PC-3 (cell line): ENCODE measurements around the gene KRTAP10-5. TPM values are rescaled to one million over a fixed set of nuclear protein-coding genes. Genes with fewer than 3 reads are reported as not detected.

Experiments used
- ATAC-seq: fragments of 200-7000 bp; cut with Tn5 transposase; 2 replicates; pipeline ENCODE4 v1.9.1; 2020; ENCODE audit warnings: mild to moderate bottlenecking, moderate library complexity
- BruUV-seq: library from RNA; stranded (reverse); fragments of 400-500 nt; replicated peaks from 2 replicates; lab custom pipeline; 2021; lab: Mats Ljungman, UMichigan
- CTCF ChIA-PET: fragments of 300-600 bp; sonication (Branson Sonifier 250); formaldehyde crosslinking; loops from one replicate; lab custom pipeline; 2022; ENCODE audit warnings: antibody characterized with exemption; lab: Charles Lee
- POLR2A ChIA-PET: fragments of 300-600 bp; sonication (Branson Sonifier 250); formaldehyde crosslinking; loops from one replicate; lab custom pipeline; 2022; ENCODE audit warnings: antibody characterized with exemption; ENCODE audit not compliant: unreplicated experiment; lab: Charles Lee
- DNase-seq: peaks from one replicate; pipeline ENCODE4 v3.0.0-alpha.2; 2015
- H2AFZ ChIP-seq: fragments of 300-600 bp; sonication (generic); 2 replicates; pipeline ENCODE4 v1.6.0; 2016; ENCODE audit warnings: antibody characterized with exemption, low read length
- H3F3A ChIP-seq: fragments of 300-600 bp; sonication (generic); one replicate; pipeline ENCODE4 v1.6.0; 2017; ENCODE audit warnings: antibody characterized with exemption, low read length, control low read depth, mild to moderate bottlenecking; ENCODE audit not compliant: unreplicated experiment
- H3K27ac ChIP-seq: fragments of 300-600 bp; sonication (generic); 2 replicates; pipeline ENCODE4 v1.5.1; 2016; ENCODE audit warnings: mild to moderate bottlenecking, low read length
- H3K27me3 ChIP-seq: fragments of 300-600 bp; sonication (generic); 2 replicates; pipeline ENCODE4 v1.6.1; 2016; ENCODE audit warnings: low read length, mixed read lengths
- H3K36me3 ChIP-seq: fragments of 300-600 bp; sonication (generic); 2 replicates; pipeline ENCODE4 v1.6.1; 2016; ENCODE audit warnings: low read depth, mixed run types, low read length, mixed read lengths
- H3K4me1 ChIP-seq: fragments of 300-600 bp; sonication (generic); 2 replicates; pipeline ENCODE4 v1.5.1; 2016; ENCODE audit warnings: low read length; ENCODE audit not compliant: insufficient read depth
- H3K4me2 ChIP-seq: fragments of 300-600 bp; sonication (generic); 2 replicates; pipeline ENCODE4 v1.6.0; 2016; ENCODE audit warnings: low read length
- H3K4me3 ChIP-seq: fragments of 300-600 bp; sonication (generic); 2 replicates; pipeline ENCODE4 v1.5.1; 2016; ENCODE audit warnings: mild to moderate bottlenecking, low read length, mixed read lengths
- H3K79me2 ChIP-seq: fragments of 300-600 bp; sonication (generic); 2 replicates; pipeline ENCODE4 v1.6.1; 2017; ENCODE audit warnings: low read length, mixed read lengths
- H3K9ac ChIP-seq: fragments of 300-600 bp; sonication (generic); 2 replicates; pipeline ENCODE4 v1.6.0; 2016; ENCODE audit warnings: mild to moderate bottlenecking, low read length
- H3K9me2 ChIP-seq: fragments of 300-600 bp; sonication (generic); replicated peaks from 2 replicates; pipeline ENCODE4 v1.6.1; 2016; ENCODE audit warnings: mixed run types, low read length, mixed read lengths
- H3K9me3 ChIP-seq: fragments of 300-600 bp; sonication (generic); 2 replicates; pipeline ENCODE4 v1.6.1; 2016; ENCODE audit warnings: low read length, mixed read lengths
- H4K20me1 ChIP-seq: fragments of 300-600 bp; sonication (generic); 2 replicates; pipeline ENCODE4 v1.6.1; 2016; ENCODE audit warnings: low read length, mixed read lengths
- EZH2 ChIP-seq: fragments of 300-600 bp; sonication (generic); IDR thresholded peaks from one replicate; pipeline ENCODE4 v1.6.1; 2017; ENCODE audit warnings: antibody characterized with exemption, mild to moderate bottlenecking, low read length; ENCODE audit not compliant: unreplicated experiment
- EZH2phosphoT487 ChIP-seq: fragments of 300-600 bp; sonication (generic); IDR thresholded peaks from 2 replicates; pipeline ENCODE4 v1.6.1; 2018; ENCODE audit warnings: mild to moderate bottlenecking, antibody characterized with exemption, low read length, borderline replicate concordance
- intact Hi-C: fragments of 100-400 bp; cut with micrococcal nuclease; formaldehyde crosslinking; loops from 2 replicates; pipeline ENCODE4 v1.9.0; 2023
- total RNA-seq: library from RNA; depleted of rRNA; stranded (reverse); fragments of >200 nt; gene quantifications from 2 replicates; pipeline ENCODE4 v1.2.3, GENCODE V29; 2014
- TF ChIP-seq, protein P1 (sequence below): fragments of 300-600 bp; sonication (generic); conservative IDR thresholded peaks from 2 replicates; pipeline ENCODE4 v1.5.1; 2017; ENCODE audit warnings: antibody characterized with exemption, low read depth, mild to moderate bottlenecking, low read length

KRTAP10-5 gene
- total RNA-seq, 1 experiment from 2014 or later = not detected

DNA sequence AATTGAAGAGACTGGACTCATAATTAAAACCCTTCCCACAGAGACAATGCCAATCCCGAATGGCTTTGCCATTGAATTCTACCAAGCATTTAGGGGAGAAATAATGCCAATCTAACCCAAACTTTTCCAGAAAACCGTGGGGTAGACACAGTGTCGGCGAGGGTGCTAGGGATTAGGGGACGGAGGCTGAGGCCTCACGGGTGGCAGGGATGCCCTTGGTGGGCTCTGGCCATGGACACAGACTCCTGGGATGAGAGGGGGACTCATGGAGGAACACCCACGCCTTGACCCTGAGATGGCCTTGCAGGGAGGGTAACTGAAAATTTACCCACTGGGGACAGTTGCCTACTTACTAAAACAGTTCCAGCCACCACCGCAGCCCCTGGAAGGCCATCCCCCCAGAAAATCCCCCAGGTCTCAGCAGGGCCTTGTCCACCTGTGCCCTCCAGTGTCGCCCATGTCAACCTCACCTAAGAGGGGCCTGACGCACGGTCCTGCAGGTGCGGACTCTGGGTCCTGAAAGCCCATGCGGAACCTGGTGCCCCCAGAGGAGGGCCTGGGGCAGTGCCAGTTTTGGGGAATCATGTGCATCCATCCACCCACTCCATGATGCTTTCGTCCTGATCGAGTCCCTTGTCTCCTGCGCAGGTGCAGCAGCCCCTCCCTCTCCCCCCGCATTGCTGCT, 1.9 kb downstream of the KRTAP10-5 start:
- Histone ChIP-seq H3K4me3 (no peak overlapping the region), H3K4me2 (no peak overlapping the region), H3K36me3 (no peaks in the 10 kb centered on the region), H3K9me3 (0 out of 2 replicates have a peak, but pooled peaks cover 5% of the 10 kb centered on the region), H3K79me2 (no peaks in the 10 kb centered on the region), H3F3A (no peaks in the 10 kb centered on the region), H3K27me3 (no peaks in the 10 kb centered on the region), H3K4me1 (peaks cover 8% of the 10 kb centered on the region; the same call in 1 of the 2 replicates), H3K9me2 (no peaks in the 10 kb centered on the region), H3K9ac (no peak overlapping the region), H2AFZ (no peak overlapping the region), H4K20me1 (no peaks in the 10 kb centered on the region), H3K27ac (no peak overlapping the region)
- BruUV-seq = no TSS peak
- ChIA-PET CTCF (no interaction called here), POLR2A (no interaction called here)
- intact Hi-C loops = no loop called here
- no peak for DNase-seq
- ATAC-seq = no peak
- no peak for TF ChIP-seq EZH2phosphoT487
- TF ChIP-seq EZH2 = no peak
- TF ChIP-seq, protein P1, sequence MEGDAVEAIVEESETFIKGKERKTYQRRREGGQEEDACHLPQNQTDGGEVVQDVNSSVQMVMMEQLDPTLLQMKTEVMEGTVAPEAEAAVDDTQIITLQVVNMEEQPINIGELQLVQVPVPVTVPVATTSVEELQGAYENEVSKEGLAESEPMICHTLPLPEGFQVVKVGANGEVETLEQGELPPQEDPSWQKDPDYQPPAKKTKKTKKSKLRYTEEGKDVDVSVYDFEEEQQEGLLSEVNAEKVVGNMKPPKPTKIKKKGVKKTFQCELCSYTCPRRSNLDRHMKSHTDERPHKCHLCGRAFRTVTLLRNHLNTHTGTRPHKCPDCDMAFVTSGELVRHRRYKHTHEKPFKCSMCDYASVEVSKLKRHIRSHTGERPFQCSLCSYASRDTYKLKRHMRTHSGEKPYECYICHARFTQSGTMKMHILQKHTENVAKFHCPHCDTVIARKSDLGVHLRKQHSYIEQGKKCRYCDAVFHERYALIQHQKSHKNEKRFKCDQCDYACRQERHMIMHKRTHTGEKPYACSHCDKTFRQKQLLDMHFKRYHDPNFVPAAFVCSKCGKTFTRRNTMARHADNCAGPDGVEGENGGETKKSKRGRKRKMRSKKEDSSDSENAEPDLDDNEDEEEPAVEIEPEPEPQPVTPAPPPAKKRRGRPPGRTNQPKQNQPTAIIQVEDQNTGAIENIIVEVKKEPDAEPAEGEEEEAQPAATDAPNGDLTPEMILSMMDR = no peak

DNA sequence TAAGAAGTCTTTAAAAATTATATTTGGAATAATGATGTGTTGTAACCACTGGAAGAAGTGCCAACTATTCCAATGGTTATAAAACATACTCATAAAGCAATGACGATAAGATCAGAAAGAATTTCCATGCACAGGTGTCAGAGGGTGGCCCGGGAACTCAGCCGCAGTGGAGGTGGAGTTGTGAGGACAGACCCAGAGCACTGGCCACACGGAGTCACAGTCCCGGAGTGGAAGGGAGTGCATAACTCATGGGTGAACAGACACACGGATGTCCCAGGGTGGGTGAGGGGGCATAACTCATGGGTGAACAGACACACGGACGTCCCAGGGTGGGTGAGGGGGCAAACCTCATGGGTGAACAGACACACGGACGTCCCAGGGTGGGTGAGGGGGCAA, 4.4 kb downstream of the KRTAP10-5 start:
- ATAC-seq (no peak), DNase-seq (no peak)
- Histone ChIP-seq H3K4me2 (no peak overlapping the region), H3K9me3 (peaks cover 2% of the 10 kb centered on the region; the same call in 1 of the 2 replicates), H3K9ac (no peak overlapping the region), H3K4me1 (peaks cover 13% of the 10 kb centered on the region), H3F3A (no peaks in the 10 kb centered on the region), H3K27ac (no peak overlapping the region), H3K4me3 (no peak overlapping the region), H3K36me3 (no peaks in the 10 kb centered on the region), H4K20me1 (no peaks in the 10 kb centered on the region), H3K79me2 (no peaks in the 10 kb centered on the region), H2AFZ (no peak overlapping the region), H3K9me2 (no peaks in the 10 kb centered on the region), H3K27me3 (no peaks in the 10 kb centered on the region)
- POLR2A ChIA-PET = no interaction called here
- intact Hi-C loops = no loop called here
- BruUV-seq = no TSS peak
- TF ChIP-seq EZH2 = no peak
- TF ChIP-seq EZH2phosphoT487 = no peak
- TF ChIP-seq, protein P1 = no peak
- CTCF ChIA-PET = no interaction called here

- no TSS peak for BruUV-seq
- no peak overlapping the region for H3K27ac ChIP-seq
Observed at GRCh38 chr21:44575307-44576024, 4.9 kb downstream of the KRTAP10-5 start.

More at GRCh38 chr21:44575307-44576024, 4.9 kb downstream of the KRTAP10-5 start:
- no peak for ATAC-seq
- Histone ChIP-seq H3K4me2 (no peak overlapping the region), H3K36me3 (no peaks in the 10 kb centered on the region), H3K79me2 (no peaks in the 10 kb centered on the region), H3K4me3 (no peak overlapping the region), H2AFZ (no peak overlapping the region), H3K9me2 (no peaks in the 10 kb centered on the region), H4K20me1 (no peaks in the 10 kb centered on the region), H3K9me3 (peaks cover 5% of the 10 kb centered on the region; the same call in 1 of the 2 replicates), H3K27me3 (no peaks in the 10 kb centered on the region), H3F3A (no peaks in the 10 kb centered on the region), H3K4me1 (peaks cover 13% of the 10 kb centered on the region), H3K9ac (no peak overlapping the region)
- CTCF ChIA-PET = interaction anchor here (1.5 kb wide), 1 partner anchor 167 kb away, joined by 4 read pairs; no protein-coding TSS in a partner anchor
- no peak for DNase-seq
- intact Hi-C loops = no loop called here
- no peak for TF ChIP-seq EZH2
- TF ChIP-seq EZH2phosphoT487 = no peak
- TF ChIP-seq, protein P1 = no peak
- POLR2A ChIA-PET = no interaction called here
